ENCODE data around the gene SORCS2.

SORCS2 gene

DNA sequence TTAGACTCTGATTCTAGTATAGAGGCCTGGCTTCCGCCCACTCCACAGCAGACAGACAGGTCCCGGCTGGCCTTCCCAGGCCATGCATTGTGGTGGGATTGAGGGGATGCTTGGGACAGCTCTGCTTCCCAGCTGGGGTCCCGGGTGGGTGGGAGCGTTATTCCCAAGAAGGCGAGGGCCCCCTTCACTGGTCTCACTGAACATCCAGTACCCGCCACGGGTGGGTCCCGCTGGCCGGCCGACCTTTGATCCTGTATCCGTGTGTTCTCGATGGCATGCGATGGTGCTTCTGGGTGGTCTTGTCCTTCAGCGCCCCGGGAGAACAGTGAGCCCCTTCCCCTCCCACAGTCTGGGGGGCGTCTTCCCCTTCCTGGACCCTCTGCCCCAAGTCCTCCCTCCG is 515.9 kb downstream of the SORCS2 start:
- no peak overlapping the region for H3K9ac ChIP-seq (ENCODE audit: low read depth, low read length)
- H3K9me3 ChIP-seq (ENCODE audit: control insufficient read depth, insufficient read depth, low read length), result no peaks in the 10 kb centered on the region
- H3K4me1 ChIP-seq (ENCODE audit: insufficient read depth, low read length), result no peaks in the 10 kb centered on the region
- H3K36me3 ChIP-seq (ENCODE audit: insufficient read depth, low read length), result no peaks in the 10 kb centered on the region

DNA sequence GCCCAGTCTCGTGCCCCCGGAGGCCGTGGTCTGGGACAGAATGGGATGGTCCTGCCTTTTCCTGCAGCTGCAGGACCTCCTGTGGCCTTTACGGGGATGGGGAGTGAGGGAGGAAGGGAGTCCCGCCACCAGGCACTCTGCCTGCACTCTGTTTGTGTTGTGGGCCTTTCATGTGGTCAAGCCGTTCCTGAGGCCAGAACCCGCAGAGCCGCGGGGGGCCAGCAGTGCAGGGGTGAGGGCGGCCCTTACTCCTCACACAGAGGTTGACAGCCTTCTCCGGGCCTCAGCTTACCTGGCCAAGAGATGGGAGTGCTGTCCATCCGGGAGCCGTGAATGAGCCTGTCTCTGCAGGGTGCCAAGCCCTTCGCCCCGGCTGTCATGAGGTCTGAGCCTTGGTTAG is 516.6 kb downstream of the SORCS2 start:
- no peaks in the 10 kb centered on the region for H3K36me3 ChIP-seq (ENCODE audit: insufficient read depth, low read length)
- no peak overlapping the region for H3K9ac ChIP-seq (ENCODE audit: low read depth, low read length)
- no peaks in the 10 kb centered on the region for H3K4me1 ChIP-seq (ENCODE audit: insufficient read depth, low read length)
- H3K9me3 ChIP-seq (ENCODE audit: control insufficient read depth, insufficient read depth, low read length), result no peaks in the 10 kb centered on the region; the same call in 1 of the 2 replicates

DNA sequence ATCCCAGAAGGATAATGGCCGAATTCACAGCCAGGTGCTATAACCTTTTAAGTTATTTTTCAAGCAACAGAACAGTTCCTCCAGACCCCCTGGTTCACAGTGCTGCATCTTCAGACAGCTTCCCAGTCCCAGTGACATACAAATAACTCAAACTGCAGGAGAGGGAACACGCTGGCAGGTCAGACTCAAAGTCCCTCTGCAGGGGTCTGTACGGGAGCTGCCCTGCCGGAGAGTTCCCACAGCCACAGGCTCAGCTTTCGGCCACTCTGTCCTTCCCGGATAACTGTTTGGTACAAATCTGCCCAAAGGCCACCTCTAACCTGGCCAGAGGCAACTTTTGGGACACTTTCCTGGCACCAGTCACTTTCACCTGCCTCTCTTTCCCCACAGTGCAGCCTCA is 517.1 kb downstream of the SORCS2 start:
- Histone ChIP-seq H3K9ac (ENCODE audit: low read depth, low read length) (no peak overlapping the region), H3K9me3 (ENCODE audit: control insufficient read depth, insufficient read depth, low read length) (no peaks in the 10 kb centered on the region; the same call in 1 of the 2 replicates), H3K36me3 (ENCODE audit: insufficient read depth, low read length) (no peaks in the 10 kb centered on the region), H3K4me1 (ENCODE audit: insufficient read depth, low read length) (no peaks in the 10 kb centered on the region)

DNA sequence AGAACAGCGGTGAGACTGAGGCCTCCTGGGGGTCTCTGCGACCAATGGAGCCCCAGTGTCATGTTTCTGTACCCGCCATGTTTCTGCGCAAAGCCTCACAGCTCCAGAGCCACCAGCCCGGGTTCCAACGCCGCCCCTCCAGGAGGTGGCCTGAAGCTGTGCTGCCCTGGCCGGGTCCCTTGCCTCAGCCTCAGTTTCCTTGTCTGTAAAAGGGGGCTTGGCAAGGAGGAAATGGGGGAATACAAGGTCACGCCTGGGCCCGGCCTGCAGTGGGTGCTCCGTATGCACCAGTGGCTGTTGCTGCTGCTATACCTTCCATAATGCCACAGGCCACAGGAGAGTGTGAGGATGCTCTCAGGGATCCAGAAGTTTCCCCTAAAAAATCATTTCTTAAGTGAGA is 517.8 kb downstream of the SORCS2 start:
- no peaks in the 10 kb centered on the region for H3K4me1 ChIP-seq (ENCODE audit: insufficient read depth, low read length)

DNA sequence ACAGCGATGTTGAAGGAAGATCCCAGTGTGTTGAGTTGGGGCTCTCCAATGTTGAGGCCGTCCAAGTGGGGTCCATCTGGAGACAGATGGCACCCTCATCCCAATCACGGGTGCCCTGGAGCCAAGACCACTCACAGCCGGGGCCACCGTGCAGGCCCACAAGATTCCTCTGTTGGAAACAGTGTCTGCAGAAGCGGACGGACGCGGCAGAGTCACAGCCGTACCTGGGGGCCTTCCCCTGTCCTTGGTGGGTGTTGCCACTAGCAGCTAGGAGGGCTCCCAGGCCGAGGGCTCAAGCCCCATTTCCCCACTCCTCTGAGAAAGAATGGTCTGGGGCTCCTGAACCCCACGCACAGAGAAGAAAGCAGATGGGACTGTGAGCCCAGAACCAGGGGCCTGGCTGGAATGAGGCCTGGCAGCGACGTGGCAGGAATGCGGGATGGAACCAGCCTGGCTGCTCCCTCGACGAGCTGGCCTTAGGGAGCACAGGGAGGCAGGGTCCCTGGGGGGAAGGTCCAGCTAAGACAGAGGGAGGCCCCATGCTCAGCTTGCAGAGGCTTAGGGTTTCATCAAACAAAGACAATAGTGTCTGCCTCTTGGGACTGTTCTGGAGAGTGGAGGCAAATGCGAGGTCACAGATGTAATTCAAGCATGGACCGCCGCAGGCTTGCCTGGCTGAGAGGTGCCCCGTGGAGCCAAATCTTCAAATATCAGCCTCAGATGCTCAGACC is 518.4 kb downstream of the SORCS2 start:
- no peaks in the 10 kb centered on the region; the same call in 1 of the 2 replicates for H3K9me3 ChIP-seq (ENCODE audit: control insufficient read depth, insufficient read depth, low read length)
- no peak overlapping the region for H3K9ac ChIP-seq (ENCODE audit: low read depth, low read length)
- no peaks in the 10 kb centered on the region for H3K4me1 ChIP-seq (ENCODE audit: insufficient read depth, low read length)
- no peaks in the 10 kb centered on the region for H3K36me3 ChIP-seq (ENCODE audit: insufficient read depth, low read length)

More for the DNA sequence above, 517.8 kb downstream of the SORCS2 start:
- H3K9me3 ChIP-seq (ENCODE audit: control insufficient read depth, insufficient read depth, low read length), result no peaks in the 10 kb centered on the region; the same call in 1 of the 2 replicates
- H3K9ac ChIP-seq (ENCODE audit: low read depth, low read length), result no peak overlapping the region
- H3K36me3 ChIP-seq (ENCODE audit: insufficient read depth, low read length), result no peaks in the 10 kb centered on the region

DNA sequence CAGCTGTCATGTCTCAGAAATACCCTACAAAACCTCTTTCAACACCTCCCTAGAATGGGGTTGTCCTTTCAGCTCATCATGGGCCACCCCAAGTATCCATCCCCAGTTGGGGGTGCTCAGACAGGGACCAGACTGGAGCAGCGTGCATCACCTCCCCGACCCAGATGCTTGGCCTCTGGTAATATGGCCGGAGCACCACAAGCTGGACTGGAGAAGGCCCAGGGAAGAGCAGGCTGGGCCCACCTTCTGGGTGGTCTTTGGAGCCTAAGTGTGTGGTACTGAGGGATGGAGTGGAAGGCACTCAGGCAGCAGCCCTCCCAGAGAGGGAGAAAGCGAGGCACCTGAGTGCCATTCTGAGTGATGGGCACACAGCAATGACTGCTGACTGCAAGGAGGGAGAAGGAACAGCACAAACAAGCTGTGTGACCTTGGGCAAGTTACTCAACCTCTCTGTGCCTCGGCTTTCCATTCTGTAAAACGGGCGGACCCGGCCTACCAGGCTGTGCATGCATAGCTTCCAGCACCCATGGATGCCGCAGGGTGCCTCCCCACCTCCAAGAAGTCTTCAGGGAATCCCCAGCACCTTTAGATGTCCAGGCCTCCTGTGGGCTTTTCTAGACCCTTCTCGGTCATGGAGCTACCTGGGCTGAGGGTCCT is 519.1 kb downstream of the SORCS2 start:
- no peak overlapping the region for H3K9ac ChIP-seq (ENCODE audit: low read depth, low read length)
- H3K36me3 ChIP-seq (ENCODE audit: insufficient read depth, low read length), result no peaks in the 10 kb centered on the region
- H3K9me3 ChIP-seq (ENCODE audit: control insufficient read depth, insufficient read depth, low read length), result no peaks in the 10 kb centered on the region; the same call in 1 of the 2 replicates
- H3K4me1 ChIP-seq (ENCODE audit: insufficient read depth, low read length), result no peaks in the 10 kb centered on the region

DNA sequence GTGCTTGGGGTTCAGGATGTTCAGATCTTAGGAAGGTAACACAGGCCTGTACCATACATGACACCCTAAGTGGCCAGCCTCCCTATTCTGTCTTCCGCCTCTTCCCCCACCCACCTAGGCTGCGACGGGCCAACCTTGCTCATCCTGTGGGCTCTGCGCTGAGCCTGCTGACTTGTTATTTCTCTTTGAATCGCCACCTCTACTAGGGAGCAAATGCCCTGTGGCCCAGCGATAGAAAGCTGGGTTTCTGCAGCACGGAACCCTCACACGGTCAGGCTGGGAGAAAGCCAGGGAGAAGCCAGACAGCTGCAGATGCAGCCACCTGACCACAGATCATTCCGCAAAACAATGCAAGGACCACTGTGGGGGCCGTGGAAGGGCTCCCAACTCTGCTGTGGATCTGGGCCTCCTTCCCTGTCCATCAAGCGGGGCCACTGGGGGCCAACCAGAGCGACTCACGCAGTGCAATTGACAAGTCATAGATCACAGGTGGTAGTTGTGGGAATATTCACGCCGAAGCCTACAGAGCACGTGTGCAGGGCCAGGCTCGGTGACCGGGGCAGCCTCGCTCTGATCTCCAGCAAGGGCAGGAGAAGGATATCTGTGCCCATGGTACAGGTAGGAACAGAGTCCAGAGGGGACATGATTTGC is 519.8 kb downstream of the SORCS2 start:
- no peaks in the 10 kb centered on the region; the same call in 1 of the 2 replicates for H3K9me3 ChIP-seq (ENCODE audit: control insufficient read depth, insufficient read depth, low read length)
- no peak overlapping the region for H3K9ac ChIP-seq (ENCODE audit: low read depth, low read length)
- no peaks in the 10 kb centered on the region for H3K36me3 ChIP-seq (ENCODE audit: insufficient read depth, low read length)
- no peaks in the 10 kb centered on the region for H3K4me1 ChIP-seq (ENCODE audit: insufficient read depth, low read length)

DNA sequence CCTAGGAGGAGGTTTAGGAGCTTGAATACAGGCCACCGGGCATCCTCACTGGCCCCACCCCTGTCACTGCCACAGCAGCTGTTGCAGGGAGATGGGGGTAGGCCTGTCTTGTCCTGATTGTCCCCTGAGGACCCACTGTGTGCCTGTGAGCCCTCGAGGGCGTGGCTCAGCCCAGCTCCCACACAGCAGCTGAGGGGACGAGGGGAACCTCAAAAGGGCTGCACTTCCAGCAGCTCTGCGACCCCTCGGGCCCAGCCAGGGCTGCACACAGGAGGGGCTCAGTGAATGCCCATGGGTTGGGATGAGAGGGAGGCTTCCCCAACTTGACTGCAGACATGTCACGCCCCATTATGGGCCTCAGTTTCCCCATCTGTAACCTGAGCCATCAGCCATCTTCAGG is 521.4 kb downstream of the SORCS2 start:
- Histone ChIP-seq H3K9me3 (ENCODE audit: control insufficient read depth, insufficient read depth, low read length) (no peaks in the 10 kb centered on the region; the same call in 1 of the 2 replicates), H3K9ac (ENCODE audit: low read depth, low read length) (no peak overlapping the region), H3K36me3 (ENCODE audit: insufficient read depth, low read length) (no peaks in the 10 kb centered on the region), H3K4me1 (ENCODE audit: insufficient read depth, low read length) (no peaks in the 10 kb centered on the region)

DNA sequence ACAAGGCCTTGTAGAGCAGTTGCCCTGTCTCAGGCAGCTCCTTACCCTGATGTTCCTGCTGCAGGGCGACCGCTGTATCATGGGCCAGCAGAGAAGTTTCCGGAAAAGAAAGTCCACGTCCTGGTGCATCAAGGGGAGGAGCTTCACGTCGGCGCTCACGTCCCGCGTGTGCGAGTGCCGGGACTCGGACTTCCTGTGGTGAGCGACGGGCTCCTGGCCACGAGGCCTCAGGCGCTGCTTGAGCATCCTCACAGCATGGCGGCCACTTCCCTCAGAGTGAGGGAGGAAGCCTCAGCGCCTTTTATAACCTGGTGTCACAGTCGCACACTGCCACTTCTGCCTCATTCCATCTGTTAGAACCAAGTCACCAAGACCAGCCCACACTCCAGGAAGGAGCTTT is 521.8 kb downstream of the SORCS2 start:
- H3K4me1 ChIP-seq (ENCODE audit: insufficient read depth, low read length), result no peaks in the 10 kb centered on the region
- H3K36me3 ChIP-seq (ENCODE audit: insufficient read depth, low read length), result no peaks in the 10 kb centered on the region
- H3K9me3 ChIP-seq (ENCODE audit: control insufficient read depth, insufficient read depth, low read length), result no peaks in the 10 kb centered on the region; the same call in 1 of the 2 replicates
- no peak overlapping the region for H3K9ac ChIP-seq (ENCODE audit: low read depth, low read length)

DNA sequence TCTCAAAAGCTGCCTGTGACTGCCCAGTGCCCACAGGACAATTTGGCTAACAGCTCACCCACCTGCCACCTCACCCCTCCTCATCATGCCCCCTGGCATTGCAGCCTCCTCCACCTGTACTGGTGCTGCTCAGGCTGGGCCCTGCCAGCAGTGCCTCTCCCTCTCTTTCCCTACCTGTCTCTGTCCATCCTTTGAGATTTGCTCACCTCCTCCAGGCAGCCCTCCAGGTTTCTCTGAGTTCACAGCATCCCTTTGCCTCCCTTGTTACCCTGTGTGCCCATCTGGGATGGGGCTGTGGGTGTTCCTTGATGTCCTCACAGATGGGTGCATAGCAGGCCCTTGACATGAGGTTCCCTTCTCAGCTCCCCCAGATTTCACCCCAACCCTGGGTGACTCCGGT is 522.4 kb downstream of the SORCS2 start:
- no peaks in the 10 kb centered on the region for H3K36me3 ChIP-seq (ENCODE audit: insufficient read depth, low read length)

DNA sequence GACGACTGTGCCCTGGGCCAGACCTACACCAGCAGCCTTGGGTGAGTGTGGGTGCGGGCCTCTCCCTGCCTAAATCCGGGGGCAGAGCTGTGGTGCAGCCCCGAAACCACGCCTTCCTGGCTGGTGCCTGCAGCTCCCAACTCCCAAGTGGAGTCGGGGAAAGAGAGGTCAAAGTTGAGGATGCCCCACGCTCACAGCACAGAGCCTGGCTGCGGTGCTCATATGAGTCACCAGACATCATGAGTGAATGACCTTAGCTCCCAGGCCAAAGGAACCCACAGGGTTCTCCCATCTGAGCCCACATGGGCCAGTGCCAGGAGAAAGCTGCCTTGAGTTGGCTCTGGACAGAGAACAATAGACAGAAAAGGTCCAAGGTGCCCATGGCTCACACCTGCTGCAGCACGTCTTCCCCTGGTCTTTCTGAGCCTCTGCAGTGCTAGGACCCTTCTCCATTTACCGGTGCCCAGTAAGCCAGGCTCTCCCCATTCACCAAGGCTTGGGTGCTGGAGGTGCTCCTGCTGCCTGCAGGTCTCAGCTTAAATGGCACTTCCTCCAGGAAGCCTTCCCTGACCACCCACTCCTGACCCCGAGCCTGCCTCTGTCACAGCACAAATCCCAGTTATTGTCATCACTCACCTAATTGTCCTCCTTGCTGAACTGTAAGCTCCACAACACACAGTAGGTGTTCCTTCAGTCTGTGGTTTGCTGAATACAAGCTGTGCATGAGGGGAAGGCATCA is 523.1 kb downstream of the SORCS2 start:
- H3K9me3 ChIP-seq (ENCODE audit: control insufficient read depth, insufficient read depth, low read length), result no peaks in the 10 kb centered on the region; the same call in 1 of the 2 replicates
- H3K36me3 ChIP-seq (ENCODE audit: insufficient read depth, low read length), result no peaks in the 10 kb centered on the region
- no peak overlapping the region for H3K9ac ChIP-seq (ENCODE audit: low read depth, low read length)
- H3K4me1 ChIP-seq (ENCODE audit: insufficient read depth, low read length), result peaks cover 3% of the 10 kb centered on the region; the same call in 1 of the 2 replicates

More for the DNA sequence above, 522.4 kb downstream of the SORCS2 start:
- no peak overlapping the region for H3K9ac ChIP-seq (ENCODE audit: low read depth, low read length)
- H3K4me1 ChIP-seq (ENCODE audit: insufficient read depth, low read length), result peaks cover 1% of the 10 kb centered on the region; the same call in 1 of the 2 replicates
- H3K9me3 ChIP-seq (ENCODE audit: control insufficient read depth, insufficient read depth, low read length), result no peaks in the 10 kb centered on the region; the same call in 1 of the 2 replicates

DNA sequence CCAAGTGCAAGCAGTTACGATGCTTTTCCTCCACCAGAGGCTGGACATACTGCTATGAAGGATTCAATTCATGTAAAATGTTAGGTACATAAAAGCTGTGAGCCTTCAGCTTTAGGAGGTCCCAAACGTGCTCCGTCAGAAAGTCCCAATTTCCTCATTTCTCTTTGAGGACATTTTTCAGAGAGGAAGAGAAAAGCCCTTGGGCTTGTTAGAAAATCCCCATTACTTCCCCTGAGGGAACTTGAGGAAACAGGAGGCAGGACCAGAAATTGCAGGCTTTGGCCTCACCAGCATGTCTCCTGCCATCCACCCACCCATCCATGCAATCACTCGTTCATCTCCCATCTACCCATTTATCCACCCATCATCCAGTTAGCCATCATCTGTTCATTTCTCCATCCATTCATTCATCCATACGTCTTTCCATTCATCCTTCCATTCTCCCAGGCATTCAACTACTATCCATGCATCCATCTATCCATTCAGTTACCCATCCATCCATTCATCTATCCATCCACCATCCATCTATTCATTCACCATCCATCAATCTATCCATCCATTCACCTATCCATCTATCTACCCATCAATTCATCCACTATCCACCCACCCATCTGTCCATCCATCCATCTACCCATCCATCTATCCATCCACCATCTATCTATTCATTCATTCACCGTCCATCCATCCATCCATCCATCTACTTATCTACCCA is 523.8 kb downstream of the SORCS2 start:
- Histone ChIP-seq H3K9ac (ENCODE audit: low read depth, low read length) (no peak overlapping the region), H3K4me1 (ENCODE audit: insufficient read depth, low read length) (peaks cover 3% of the 10 kb centered on the region; the same call in 1 of the 2 replicates), H3K9me3 (ENCODE audit: control insufficient read depth, insufficient read depth, low read length) (no peaks in the 10 kb centered on the region; the same call in 1 of the 2 replicates), H3K36me3 (ENCODE audit: insufficient read depth, low read length) (no peaks in the 10 kb centered on the region)

DNA sequence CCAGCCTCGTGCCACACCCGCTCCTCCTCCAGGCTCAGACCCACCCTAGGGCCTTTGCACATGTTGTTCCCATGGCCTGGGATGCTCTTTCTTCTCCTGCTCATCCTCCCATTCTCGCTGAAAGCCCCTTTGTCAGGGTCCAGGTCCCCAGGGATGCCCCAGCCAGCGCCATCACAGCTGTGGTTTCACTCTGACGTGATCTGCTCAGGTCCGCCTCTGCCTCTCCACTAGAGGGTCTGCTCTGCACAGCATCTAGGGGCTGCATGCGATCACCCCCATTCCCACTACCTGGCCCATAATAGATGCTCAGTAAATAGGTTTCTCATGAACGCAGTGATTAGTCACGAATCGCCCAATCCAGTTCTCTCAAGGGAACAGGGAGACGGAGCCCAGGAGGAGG is 524.8 kb downstream of the SORCS2 start:
- H3K4me1 ChIP-seq (ENCODE audit: insufficient read depth, low read length), result peaks cover 3% of the 10 kb centered on the region; the same call in 1 of the 2 replicates
- H3K9me3 ChIP-seq (ENCODE audit: control insufficient read depth, insufficient read depth, low read length), result no peaks in the 10 kb centered on the region; the same call in 1 of the 2 replicates
- H3K36me3 ChIP-seq (ENCODE audit: insufficient read depth, low read length), result no peaks in the 10 kb centered on the region
- no peak overlapping the region for H3K9ac ChIP-seq (ENCODE audit: low read depth, low read length)
